ENCODE measurements around the gene SS18. TPM values are rescaled to one million over a fixed set of nuclear protein-coding genes. Genes with fewer than 3 reads are reported as not detected.

Gene SS18
- total RNA-seq, 4 donors from 2014 or later: 74.1 to 166 (median 84.3) TPM

DNA sequence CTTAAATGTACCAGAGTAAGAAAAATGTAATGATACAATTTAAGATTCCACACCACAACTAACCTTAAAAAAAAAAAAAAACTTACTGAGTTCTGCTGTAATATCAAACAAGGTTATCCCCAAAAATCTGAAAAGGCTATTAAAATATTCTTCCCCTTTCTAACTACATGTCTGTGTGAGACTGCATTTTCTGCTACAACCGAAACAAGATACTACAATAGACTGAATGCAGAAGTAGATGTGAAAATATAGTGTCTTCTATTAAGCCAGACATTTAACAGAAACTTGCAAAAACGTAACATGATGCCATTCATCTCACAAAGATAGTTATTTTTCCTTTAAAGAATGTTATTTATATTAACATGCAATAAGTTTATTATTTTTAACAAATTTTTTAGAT, 16.2 kb downstream of the SS18 start:
- WGBS: 79% methylated on average over 2 of the region's 2 CpGs

DNA sequence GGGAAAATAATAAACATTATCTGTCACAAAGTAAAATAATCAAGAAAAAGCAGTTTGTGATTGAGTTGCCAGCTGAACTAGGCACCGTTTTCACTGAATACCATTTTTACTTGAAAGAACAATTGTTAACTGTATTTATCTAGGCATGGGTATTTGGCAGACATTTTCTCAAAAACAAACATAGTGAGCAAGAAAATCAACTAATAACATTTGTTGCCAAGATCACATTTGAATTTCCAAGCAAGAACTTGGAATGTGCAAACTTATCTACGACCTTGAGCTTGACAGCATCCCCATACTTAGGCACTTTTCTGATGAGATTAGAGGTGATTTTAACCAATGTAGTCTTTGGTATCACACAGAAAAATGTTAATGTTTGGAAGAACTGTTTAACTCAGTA, 16.7 kb downstream of the SS18 start:
- Histone ChIP-seq H3K9me3 (peaks cover 0 to 19% (median 17%) of the 10 kb centered on the region in 4 donors), H3K4me3 (no peak overlapping the region), H3K27me3 (no peaks in the 10 kb centered on the region), H3K27ac (replicated peaks in 1 of 4) (no peak overlapping the region), H3K4me1 (peaks cover 0 to 8% (median 0%) of the 10 kb centered on the region in 4 donors), H3K36me3 (peaks cover 14 to 59% (median 33%) of the 10 kb centered on the region in 4 donors)
- DNase-seq (ENCODE audit: extremely low spot score): no peak
- 74% methylated on average over 2 of the region's 2 CpGs for WGBS
- intact Hi-C loops (cut with DNase I): no loop called here
- TF ChIP-seq EP300 (IDR thresholded peaks at IDR 0.05) (no peak), POLR2A (IDR thresholded peaks at IDR 0.05; ENCODE audit: low read depth) (no peak), POLR2AphosphoS5 (IDR thresholded peaks at IDR 0.05) (no peak)
- TF ChIP-seq, protein P1, sequence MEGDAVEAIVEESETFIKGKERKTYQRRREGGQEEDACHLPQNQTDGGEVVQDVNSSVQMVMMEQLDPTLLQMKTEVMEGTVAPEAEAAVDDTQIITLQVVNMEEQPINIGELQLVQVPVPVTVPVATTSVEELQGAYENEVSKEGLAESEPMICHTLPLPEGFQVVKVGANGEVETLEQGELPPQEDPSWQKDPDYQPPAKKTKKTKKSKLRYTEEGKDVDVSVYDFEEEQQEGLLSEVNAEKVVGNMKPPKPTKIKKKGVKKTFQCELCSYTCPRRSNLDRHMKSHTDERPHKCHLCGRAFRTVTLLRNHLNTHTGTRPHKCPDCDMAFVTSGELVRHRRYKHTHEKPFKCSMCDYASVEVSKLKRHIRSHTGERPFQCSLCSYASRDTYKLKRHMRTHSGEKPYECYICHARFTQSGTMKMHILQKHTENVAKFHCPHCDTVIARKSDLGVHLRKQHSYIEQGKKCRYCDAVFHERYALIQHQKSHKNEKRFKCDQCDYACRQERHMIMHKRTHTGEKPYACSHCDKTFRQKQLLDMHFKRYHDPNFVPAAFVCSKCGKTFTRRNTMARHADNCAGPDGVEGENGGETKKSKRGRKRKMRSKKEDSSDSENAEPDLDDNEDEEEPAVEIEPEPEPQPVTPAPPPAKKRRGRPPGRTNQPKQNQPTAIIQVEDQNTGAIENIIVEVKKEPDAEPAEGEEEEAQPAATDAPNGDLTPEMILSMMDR (IDR thresholded peaks at IDR 0.05): no peak

More for the DNA sequence above, 16.2 kb downstream of the SS18 start:
- H3K4me3 ChIP-seq: no peak overlapping the region
- H3K9me3 ChIP-seq: peaks cover 0 to 19% (median 17%) of the 10 kb centered on the region in 4 donors
- H3K4me1 ChIP-seq: peaks cover 0 to 8% (median 0%) of the 10 kb centered on the region in 4 donors
- intact Hi-C loops (cut with DNase I): no loop called here
- TF ChIP-seq EP300 (IDR thresholded peaks at IDR 0.05) (no peak), POLR2A (IDR thresholded peaks at IDR 0.05; ENCODE audit: low read depth) (no peak), POLR2AphosphoS5 (IDR thresholded peaks at IDR 0.05) (no peak)
- TF ChIP-seq, protein P1 (IDR thresholded peaks at IDR 0.05): no peak
- no peak overlapping the region for H3K27ac ChIP-seq (replicated peaks in 1 of 4)
- no peak for DNase-seq (ENCODE audit: extremely low spot score)
- peaks cover 14 to 59% (median 33%) of the 10 kb centered on the region in 4 donors for H3K36me3 ChIP-seq
- H3K27me3 ChIP-seq: no peaks in the 10 kb centered on the region

DNA sequence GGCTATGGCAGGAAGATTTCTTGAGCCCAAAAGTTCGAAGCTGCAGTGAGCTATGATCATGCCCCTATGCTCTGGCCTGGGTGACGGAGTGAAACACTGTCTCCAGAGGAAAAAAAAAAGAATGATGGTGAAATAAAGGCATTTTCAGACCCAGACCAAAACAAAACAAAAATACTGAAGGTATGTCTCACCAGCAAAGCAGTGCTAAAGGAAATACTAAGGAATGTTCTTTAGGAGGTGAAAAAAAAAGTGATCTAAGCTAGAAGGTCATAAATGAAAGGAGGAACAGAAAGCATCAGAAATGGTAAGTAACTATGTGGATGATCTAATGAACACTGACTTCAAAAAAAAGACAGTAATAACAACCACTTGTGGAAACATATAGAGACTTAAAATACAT, 18.7 kb downstream of the SS18 start:
- WGBS: 100% methylated on average over 2 of the region's 2 CpGs
- H3K27ac ChIP-seq (replicated peaks in 1 of 4): no peak overlapping the region
- H3K9me3 ChIP-seq: peaks cover 0 to 19% (median 17%) of the 10 kb centered on the region in 4 donors
- DNase-seq (ENCODE audit: extremely low spot score): no peak
- no peaks in the 10 kb centered on the region for H3K27me3 ChIP-seq
- no peak overlapping the region for H3K4me3 ChIP-seq
- peaks cover 29 to 65% (median 44%) of the 10 kb centered on the region in 4 donors for H3K36me3 ChIP-seq
- no peak for TF ChIP-seq POLR2A (IDR thresholded peaks at IDR 0.05; ENCODE audit: low read depth)
- no peak for TF ChIP-seq EP300 (IDR thresholded peaks at IDR 0.05)
- no peak for TF ChIP-seq POLR2AphosphoS5 (IDR thresholded peaks at IDR 0.05)
- TF ChIP-seq, protein P1 (IDR thresholded peaks at IDR 0.05): no peak
- intact Hi-C loops (cut with DNase I): no loop called here
- H3K4me1 ChIP-seq: peaks cover 0 to 8% (median 0%) of the 10 kb centered on the region in 4 donors

DNA sequence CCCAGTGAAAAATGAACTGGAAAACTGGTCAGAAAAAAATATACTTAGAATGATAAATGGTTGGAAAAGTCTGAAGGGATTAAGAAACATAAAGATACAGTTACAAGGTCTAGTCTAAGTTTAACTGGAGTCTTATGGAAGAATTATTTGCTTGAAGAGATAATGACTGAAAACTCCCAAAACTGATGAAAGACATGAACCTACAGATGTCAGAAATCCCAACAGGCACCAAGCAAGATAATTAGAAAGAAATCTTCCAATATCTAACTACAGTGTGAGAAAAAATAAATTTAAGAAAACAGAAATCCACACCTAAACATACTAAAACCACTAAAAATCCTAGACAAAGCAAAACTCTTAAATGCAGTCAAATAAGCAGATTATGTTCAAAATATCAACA, 19.4 kb downstream of the SS18 start:
- Histone ChIP-seq H3K36me3 (peaks cover 32 to 65% (median 41%) of the 10 kb centered on the region in 4 donors), H3K4me1 (peaks cover 0 to 8% (median 0%) of the 10 kb centered on the region in 4 donors), H3K9me3 (peaks cover 0 to 19% (median 17%) of the 10 kb centered on the region in 4 donors), H3K27me3 (no peaks in the 10 kb centered on the region), H3K27ac (replicated peaks in 1 of 4) (no peak overlapping the region), H3K4me3 (no peak overlapping the region)
- intact Hi-C loops (cut with DNase I): no loop called here
- TF ChIP-seq POLR2A (IDR thresholded peaks at IDR 0.05; ENCODE audit: low read depth) (no peak), EP300 (IDR thresholded peaks at IDR 0.05) (no peak), POLR2AphosphoS5 (IDR thresholded peaks at IDR 0.05) (no peak)
- TF ChIP-seq, protein P1 (IDR thresholded peaks at IDR 0.05): no peak
- DNase-seq (ENCODE audit: extremely low spot score): no peak

DNA sequence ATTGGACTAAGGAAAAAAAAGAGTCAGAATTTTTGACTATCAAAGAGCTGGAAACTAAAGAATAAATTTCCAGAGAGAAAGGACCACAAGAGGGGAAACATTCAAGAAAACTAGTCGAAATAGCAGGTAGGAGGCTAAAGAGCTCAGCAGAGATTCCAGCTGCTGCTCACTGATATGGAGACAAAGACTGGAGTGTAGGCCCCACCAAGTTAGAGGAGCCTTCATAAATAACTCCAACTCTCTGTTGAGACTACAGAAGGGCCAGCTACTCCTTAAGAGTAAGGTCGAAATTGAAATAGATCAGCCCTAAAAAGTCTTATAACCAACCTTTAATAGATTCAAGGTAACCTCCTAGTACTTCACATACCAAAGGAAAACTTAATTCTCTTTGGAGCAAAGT, 31.1 kb downstream of the SS18 start:
- DNase-seq (ENCODE audit: extremely low spot score): no peak
- H3K27ac ChIP-seq (replicated peaks in 1 of 4): no peak overlapping the region
- H3K4me3 ChIP-seq: no peak overlapping the region
- H3K4me1 ChIP-seq: peaks cover 0 to 4% (median 0%) of the 10 kb centered on the region in 4 donors
- TF ChIP-seq POLR2AphosphoS5 (IDR thresholded peaks at IDR 0.05): no peak
- TF ChIP-seq, protein P1 (IDR thresholded peaks at IDR 0.05): no peak
- TF ChIP-seq POLR2A (IDR thresholded peaks at IDR 0.05; ENCODE audit: low read depth): no peak
- no peak for TF ChIP-seq EP300 (IDR thresholded peaks at IDR 0.05)
- WGBS: 89% methylated on average over 2 of the region's 2 CpGs
- H3K36me3 ChIP-seq: peaks cover 17 to 59% (median 22%) of the 10 kb centered on the region in 4 donors
- no peaks in the 10 kb centered on the region for H3K9me3 ChIP-seq
- intact Hi-C loops (cut with DNase I): no loop called here
- no peaks in the 10 kb centered on the region for H3K27me3 ChIP-seq

All from esophagus muscularis mucosa (tissue), 4 donors.